Measurements from ENCODE around the gene ATP1A2. TPM values are rescaled to one million over a fixed set of nuclear protein-coding genes. Genes with fewer than 3 reads are reported as not detected.

ATP1A2 gene
- total and polyA plus RNA-seq, 2 of the 8 experiments (the other 6 are each of a cell fraction or from before 2014, with no cell fraction given) = 39.7 to 40.8 TPM

GRCh38 chr1:160068225-160068624, 47.3 kb upstream of the ATP1A2 start:
- H3K36me3 ChIP-seq (ENCODE audit: control insufficient read depth in 2 of 4, insufficient read depth in 4 of 4, low read length in 3 of 4) = no peaks in the 10 kb centered on the region
- no peaks in the 10 kb centered on the region for H3K9me3 ChIP-seq (ENCODE audit: insufficient read depth in 2 of 2, low read depth in 1 of 2, low read length in 1 of 2)
- no peak for DNase-seq (ENCODE audit: low read depth in 1 of 2, low spot score in 2 of 2)
- POLR2A ChIA-PET (ENCODE audit: partially characterized antibody) = interaction anchor here (0.7 to 2.6 kb wide), 10 partner anchors 8 to 21 kb away, joined by 3 to 9 read pairs (median 4); no protein-coding TSS in a partner anchor
- H3K4me1 ChIP-seq (replicated peaks in 1 of 4; ENCODE audit: control insufficient read depth in 3 of 4, insufficient read depth in 4 of 4, low read length in 3 of 4) = peaks cover 0 to 12% (median 7%) of the 10 kb centered on the region in 4 experiments; a peak in 5 of 7 replicates
- no peaks in the 10 kb centered on the region for H4K20me1 ChIP-seq (replicated peaks in 1 of 2; ENCODE audit: control insufficient read depth in 1 of 2, insufficient read depth in 2 of 2, low read length in 2 of 2)
- no peak overlapping the region for H4K8ac ChIP-seq (ENCODE audit: extremely low read depth, insufficient read depth, low read length)
- no peaks in the 10 kb centered on the region for H3K79me1 ChIP-seq (ENCODE audit: low read depth, low read length)
- no peak for TF ChIP-seq JUN (IDR thresholded peaks at IDR 0.05; ENCODE audit: low read depth, low read length)
- no peak for TF ChIP-seq BRCA1 (IDR thresholded peaks at IDR 0.05; ENCODE audit: low read depth, low read length)
- no peak for TF ChIP-seq MAX (IDR thresholded peaks at IDR 0.05)
- TF ChIP-seq RFX5 (IDR thresholded peaks at IDR 0.05; ENCODE audit: borderline replicate concordance, low read depth, low read length) = no peak
- no peak for TF ChIP-seq TBP (IDR thresholded peaks at IDR 0.05; ENCODE audit: low read depth, low read length)
- no peak for TF ChIP-seq BCL11A (IDR thresholded peaks at IDR 0.05; ENCODE audit: low read depth in 2 of 2, low read length in 2 of 2)
- no peak for TF ChIP-seq SRF (IDR thresholded peaks at IDR 0.05; ENCODE audit: low read depth, low read length)
- H3K23ac ChIP-seq (ENCODE audit: insufficient read length) = no peak overlapping the region
- WGBS, 2 experiments (ENCODE audit: extremely low coverage in 1 of 2, insufficient coverage in 1 of 2, insufficient read length in 1 of 2, insufficient replicate concordance in 2 of 2, low coverage in 1 of 2, low lambda C conversion rate in 2 of 2, missing lambda C conversion rate in 1 of 2) = 85% methylated on average over 5 of the region's 5 CpGs; no CpG with 5 or more reads in 1 of the 2 experiments
- no peak overlapping the region for H4K5ac ChIP-seq (ENCODE audit: insufficient read length, low read depth, low read length)
- no peak for FAIRE-seq
- no peak overlapping the region for H2BK20ac ChIP-seq (ENCODE audit: low read length)
- no peak overlapping the region for H2AFZ ChIP-seq (ENCODE audit: low read length)
- H4K91ac ChIP-seq (replicated peaks; ENCODE audit: insufficient read length, low read length) = no peak overlapping the region
- no peak overlapping the region for H3K18ac ChIP-seq (ENCODE audit: extremely low read depth, low read length)
- H3K27me3 ChIP-seq (replicated peaks in 1 of 4; ENCODE audit: control insufficient read depth in 3 of 4, extremely low read depth in 1 of 4, insufficient read depth in 3 of 4, low read length in 3 of 4) = peaks cover 0 to 14% (median 10%) of the 10 kb centered on the region in 4 experiments; a peak in 6 of 7 replicates
- peak overlapping the region; percentile 80; the same call in 1 of the 2 replicates for H2BK12ac ChIP-seq (ENCODE audit: low read depth, low read length)
- H3K4me3 ChIP-seq (ENCODE audit: extremely low read depth in 1 of 4, insufficient read depth in 2 of 4, low read depth in 3 of 4, low read length in 4 of 4) = no peak overlapping the region
- H2BK15ac ChIP-seq (ENCODE audit: low read length) = no peak overlapping the region
- no peaks in the 10 kb centered on the region for H3K79me2 ChIP-seq (ENCODE audit: control insufficient read depth in 1 of 2, insufficient read depth in 2 of 2, low read length in 2 of 2)
- no peak overlapping the region for H3K14ac ChIP-seq (ENCODE audit: insufficient read length)
- H3K4me2 ChIP-seq (ENCODE audit: insufficient read depth in 1 of 2, low read depth in 2 of 2, low read length in 2 of 2) = no peak overlapping the region
- H2BK5ac ChIP-seq (ENCODE audit: low read depth, low read length) = no peak overlapping the region
- no peak overlapping the region for H2AK5ac ChIP-seq (ENCODE audit: low read depth, low read length)
- H3K56ac ChIP-seq (replicated peaks; ENCODE audit: insufficient read length, low read depth, low read length) = no peak overlapping the region
- no peak overlapping the region for H3K4ac ChIP-seq (replicated peaks; ENCODE audit: insufficient read length, low read depth, low read length)
- H3K23me2 ChIP-seq (ENCODE audit: low read depth, low read length) = peaks cover 8% of the 10 kb centered on the region
- H3K27ac ChIP-seq (ENCODE audit: low read depth, low read length) = no peak overlapping the region
- CTCF ChIA-PET (ENCODE audit: partially characterized antibody) = interaction anchor here (1.0 to 50.1 kb wide), 5 partner anchors 6 to 223 kb away, joined by 3 to 1874 read pairs (median 4); partner anchors contain the start of genes IGSF8, KCNJ10 and KCNJ9
- H3K9ac ChIP-seq (replicated peaks in 1 of 4; ENCODE audit: extremely low read depth in 1 of 4, low read depth in 3 of 4, low read length in 3 of 4) = no peak overlapping the region
- no peak overlapping the region for H2BK120ac ChIP-seq (replicated peaks; ENCODE audit: low read depth, low read length)
